BJ (cell line): Measurements from ENCODE around the gene SLC4A2. TPM values are rescaled to one million over a fixed set of nuclear protein-coding genes. Genes with fewer than 3 reads are reported as not detected.
"Not testable (repeated sequence)": the region's sequence is repeated elsewhere in the genome, so short reads cannot be mapped to it uniquely, and the experiment has no call there.

Experiments
- CTCF ChIA-PET: fragments of 350-600 bp; formaldehyde crosslinking; extraction: SDS; loops from one replicate; lab custom pipeline; 2021; ENCODE audit warnings: antibody characterized with exemption, inconsistent platforms; lab: Yijun Ruan, JAX
- POLR2A ChIA-PET: fragments of 300-600 bp; sonication (Branson Sonifier 250); formaldehyde crosslinking; extraction: SDS; loops from one replicate; lab custom pipeline; 2021; ENCODE audit warnings: antibody characterized with exemption; lab: Charles Lee
- DNase-seq: peaks from one replicate; pipeline ENCODE4 v3.0.0-alpha.2; 2011; ENCODE audit warnings: low read depth
- H3K27me3 ChIP-seq: 2 replicates; pipeline ENCODE4 v1.6.0; 2011; ENCODE audit warnings: low read length; ENCODE audit not compliant: control insufficient read depth, insufficient read depth
- H3K36me3 ChIP-seq: 2 replicates; pipeline ENCODE4 v1.5.1; 2011; ENCODE audit warnings: low read length; ENCODE audit not compliant: control insufficient read depth, insufficient read depth
- H3K4me3 ChIP-seq: 2 replicates; pipeline ENCODE4 v1.5.1; 2011; ENCODE audit warnings: low read depth, mild to moderate bottlenecking, control low read depth, low read length
- polyA plus RNA-seq: library from polyadenylated mRNA; depleted of rRNA; stranded (reverse); fragments of >200 nt; gene quantifications from 2 replicates; pipeline ENCODE4 v1.2.3, GENCODE V29; 2011
- TF ChIP-seq, protein P1 (sequence below): IDR thresholded peaks from 2 replicates; pipeline ENCODE4 v1.5.1; 2011; ENCODE audit warnings: low read depth, mild to moderate bottlenecking, control low read depth, inconsistent platforms, low read length, moderate library complexity; ENCODE audit not compliant: insufficient read depth

SLC4A2 gene
- polyA plus RNA-seq, 1 experiment: 86.1 TPM

DNA sequence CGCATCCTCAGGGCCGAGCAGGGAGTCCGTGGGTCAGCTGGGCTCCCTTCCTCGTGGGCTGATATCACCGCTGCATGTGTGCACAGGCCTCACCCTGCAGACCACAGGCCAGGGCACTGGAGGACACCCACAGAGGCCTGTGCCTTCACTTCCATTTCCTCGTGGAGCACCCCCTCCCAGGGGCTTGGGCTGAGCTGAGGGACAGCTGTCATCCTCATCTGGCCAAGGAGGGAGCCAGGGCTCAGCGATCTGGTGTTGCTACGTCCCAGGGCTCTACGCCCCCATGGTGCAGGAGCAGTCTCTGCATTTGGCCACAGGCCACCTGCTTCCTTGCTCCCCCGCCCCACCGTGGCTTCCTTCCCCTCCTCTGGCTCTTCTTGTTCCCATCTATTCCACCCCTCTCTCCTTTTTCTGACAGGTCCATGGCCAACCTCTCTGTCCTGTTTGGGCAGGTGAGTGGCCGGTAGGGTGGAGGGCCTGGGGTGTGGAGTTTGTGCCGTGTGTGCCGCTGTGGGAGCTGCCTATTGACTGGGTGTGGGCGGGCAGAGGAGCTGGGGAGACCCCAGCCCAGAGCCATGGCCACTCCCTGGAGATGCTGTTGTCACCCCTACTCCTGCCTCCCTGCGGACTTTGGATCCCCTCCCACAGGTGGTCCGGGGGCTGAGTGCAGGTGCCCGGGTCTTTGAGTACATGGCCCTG lies 19.4 kb upstream of the SLC4A2 start:
- POLR2A ChIA-PET: no interaction called here
- Histone ChIP-seq H3K4me3 (no peak overlapping the region), H3K27me3 (no peaks in the 10 kb centered on the region), H3K36me3 (peaks cover 14% of the 10 kb centered on the region)
- DNase-seq: no peak
- CTCF ChIA-PET: interaction anchor here (1.8 to 4.0 kb wide), 3 partner anchors 12 to 75 kb away, joined by 5 to 15 read pairs (median 9); partner anchors contain the start of gene ABCB8
- TF ChIP-seq, protein P1, sequence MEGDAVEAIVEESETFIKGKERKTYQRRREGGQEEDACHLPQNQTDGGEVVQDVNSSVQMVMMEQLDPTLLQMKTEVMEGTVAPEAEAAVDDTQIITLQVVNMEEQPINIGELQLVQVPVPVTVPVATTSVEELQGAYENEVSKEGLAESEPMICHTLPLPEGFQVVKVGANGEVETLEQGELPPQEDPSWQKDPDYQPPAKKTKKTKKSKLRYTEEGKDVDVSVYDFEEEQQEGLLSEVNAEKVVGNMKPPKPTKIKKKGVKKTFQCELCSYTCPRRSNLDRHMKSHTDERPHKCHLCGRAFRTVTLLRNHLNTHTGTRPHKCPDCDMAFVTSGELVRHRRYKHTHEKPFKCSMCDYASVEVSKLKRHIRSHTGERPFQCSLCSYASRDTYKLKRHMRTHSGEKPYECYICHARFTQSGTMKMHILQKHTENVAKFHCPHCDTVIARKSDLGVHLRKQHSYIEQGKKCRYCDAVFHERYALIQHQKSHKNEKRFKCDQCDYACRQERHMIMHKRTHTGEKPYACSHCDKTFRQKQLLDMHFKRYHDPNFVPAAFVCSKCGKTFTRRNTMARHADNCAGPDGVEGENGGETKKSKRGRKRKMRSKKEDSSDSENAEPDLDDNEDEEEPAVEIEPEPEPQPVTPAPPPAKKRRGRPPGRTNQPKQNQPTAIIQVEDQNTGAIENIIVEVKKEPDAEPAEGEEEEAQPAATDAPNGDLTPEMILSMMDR: no peak

DNA sequence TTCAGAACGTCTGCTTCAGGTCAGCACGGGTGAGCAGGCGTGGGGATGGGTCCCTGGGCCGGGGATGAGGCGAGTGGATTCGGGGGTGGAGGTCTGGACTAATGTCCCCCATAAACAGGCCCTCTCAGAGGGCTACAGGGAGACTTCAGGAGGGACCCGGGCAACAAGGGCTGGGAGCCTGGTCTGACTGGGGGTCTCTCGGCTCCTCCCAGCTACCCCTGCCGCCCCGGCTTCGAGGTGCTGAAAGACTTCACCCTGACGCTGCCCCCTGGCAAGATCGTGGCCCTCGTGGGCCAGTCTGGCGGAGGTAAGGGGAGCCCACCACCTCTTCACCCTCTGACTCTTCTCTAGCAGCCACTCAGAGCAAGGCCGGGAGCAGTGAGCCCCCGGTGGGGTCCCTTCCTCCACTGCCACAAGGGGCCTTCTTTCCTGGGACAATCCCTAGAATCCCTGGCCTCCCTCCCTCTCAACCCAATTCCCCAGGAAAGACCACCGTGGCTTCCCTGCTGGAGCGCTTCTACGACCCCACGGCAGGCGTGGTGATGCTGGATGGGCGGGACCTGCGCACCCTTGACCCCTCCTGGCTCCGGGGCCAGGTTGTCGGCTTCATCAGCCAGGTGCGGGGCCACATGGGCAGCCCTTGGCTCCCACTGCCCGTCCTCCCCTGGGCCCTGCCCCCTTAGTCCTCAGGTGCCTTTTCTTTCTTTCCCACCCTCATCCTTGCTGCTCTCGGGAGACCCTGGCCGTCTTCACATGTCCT lies 18.6 kb upstream of the SLC4A2 start:
- TF ChIP-seq, protein P1: no peak
- CTCF ChIA-PET: interaction anchor here (1.8 to 1.9 kb wide), 2 partner anchors 13 to 75 kb away, joined by 5 to 9 read pairs; partner anchors contain the start of gene ABCB8
- Histone ChIP-seq H3K36me3 (peaks cover 12% of the 10 kb centered on the region), H3K27me3 (no peaks in the 10 kb centered on the region), H3K4me3 (no peak overlapping the region)
- POLR2A ChIA-PET: no interaction called here
- no peak for DNase-seq

- H3K36me3 ChIP-seq, POLR2A ChIA-PET, DNase-seq, H3K27me3 ChIP-seq, H3K4me3 ChIP-seq, CTCF ChIA-PET: not testable (repeated sequence)
Measured at GRCh38 chr7:151043449-151043848, 15.9 kb upstream of the SLC4A2 start.

GRCh38 chr7:151043959-151044358 lies 15.4 kb upstream of the SLC4A2 start:
- TF ChIP-seq, protein P1: no peak
- CTCF ChIA-PET: no interaction called here
- no peak for DNase-seq

GRCh38 chr7:151045262-151045661 lies 14.1 kb upstream of the SLC4A2 start:
- Histone ChIP-seq H3K4me3 (no peak overlapping the region), H3K27me3 (no peaks in the 10 kb centered on the region), H3K36me3 (peaks cover 5% of the 10 kb centered on the region)
- DNase-seq: no peak
- ChIA-PET CTCF (interaction anchor here (1.3 kb wide), 1 partner anchor 26 kb away, joined by 3 read pairs; no protein-coding TSS in a partner anchor), POLR2A (no interaction called here)
- TF ChIP-seq, protein P1: no peak

More at GRCh38 chr7:151043959-151044358, 15.4 kb upstream of the SLC4A2 start:
- POLR2A ChIA-PET: no interaction called here
- H3K36me3 ChIP-seq: peaks cover 5% of the 10 kb centered on the region
- no peaks in the 10 kb centered on the region for H3K27me3 ChIP-seq
- H3K4me3 ChIP-seq: no peak overlapping the region
